Effector CD8-positive, alpha-beta T cell (primary cell): Measurements from ENCODE around the gene SEZ6L2.

Source experiments
- DNase-seq: peaks from one replicate; lab custom pipeline; 2025; lab: John Stamatoyannopoulos, UW

SEZ6L2 gene

DNA sequence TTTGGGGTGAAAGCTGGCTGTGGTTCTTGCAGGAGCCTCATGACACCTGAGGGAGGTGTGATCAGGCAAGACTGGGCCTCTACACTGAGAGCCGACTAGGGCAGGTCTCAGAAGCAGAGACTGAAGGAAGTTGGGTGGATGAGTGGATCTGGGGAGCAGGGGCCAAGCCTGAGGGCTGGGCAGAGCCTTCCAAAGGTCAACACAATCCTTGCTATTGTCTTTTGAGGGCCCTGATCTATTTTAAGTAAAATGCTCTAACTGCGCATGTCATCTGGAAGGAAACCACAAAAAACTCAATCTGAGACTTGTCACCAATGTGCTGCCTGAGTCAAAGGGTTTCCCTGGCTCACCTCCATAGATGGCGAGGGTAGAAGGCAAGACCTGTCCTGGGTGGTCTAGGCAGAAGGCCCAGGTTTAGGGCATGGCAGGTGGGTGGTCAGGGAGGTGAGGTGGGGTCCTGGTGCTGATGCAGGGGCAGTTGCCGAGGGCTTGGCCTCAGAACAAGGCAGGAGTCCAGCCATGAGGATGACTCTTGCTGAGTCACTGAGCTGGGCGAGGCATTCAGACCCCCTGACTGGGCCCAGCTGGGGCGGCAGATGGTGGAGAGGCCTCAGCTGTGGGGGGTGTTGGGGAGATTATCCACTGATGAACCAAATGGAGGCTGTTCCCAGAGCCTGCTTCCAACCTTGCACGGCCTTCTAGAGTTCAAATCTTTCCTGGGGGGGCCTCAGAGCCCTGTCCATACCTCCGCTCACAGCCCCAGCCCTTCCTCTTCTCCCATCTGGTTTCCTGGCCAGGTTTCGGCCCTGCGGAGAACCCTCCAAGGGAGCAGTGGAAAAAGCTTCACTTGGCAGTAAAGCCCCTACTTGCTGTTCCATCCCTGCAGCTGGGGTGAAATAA, 74.0 kb downstream of the SEZ6L2 start:
- no peak for DNase-seq

DNA sequence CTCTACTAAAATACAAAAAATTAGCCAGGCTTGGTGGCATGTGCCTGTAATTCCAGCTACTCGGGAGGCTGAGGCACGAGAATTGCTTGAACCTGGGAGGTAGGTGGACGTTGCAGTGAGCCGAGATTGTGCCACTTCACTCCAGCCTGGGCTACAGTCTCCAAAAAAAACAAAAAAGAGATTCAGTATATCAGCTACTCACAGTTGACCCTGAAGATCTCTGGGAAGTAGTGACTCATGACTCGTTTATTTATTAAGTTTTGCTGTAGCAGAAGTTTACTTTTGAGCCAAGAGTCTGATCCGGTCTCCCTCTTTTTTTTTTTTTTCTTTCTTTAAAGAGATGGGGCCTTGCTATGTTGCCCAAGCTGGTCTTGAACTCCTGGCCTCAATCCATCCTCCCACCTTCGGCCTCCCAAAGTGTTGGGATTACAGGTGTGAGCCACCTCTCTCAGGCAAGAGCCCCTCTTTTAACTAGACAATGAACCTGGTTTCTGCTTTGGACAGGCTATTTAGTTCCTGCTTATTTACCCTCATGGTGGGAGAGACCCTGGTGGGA, 74.7 kb downstream of the SEZ6L2 start:
- DNase-seq = no peak

DNA sequence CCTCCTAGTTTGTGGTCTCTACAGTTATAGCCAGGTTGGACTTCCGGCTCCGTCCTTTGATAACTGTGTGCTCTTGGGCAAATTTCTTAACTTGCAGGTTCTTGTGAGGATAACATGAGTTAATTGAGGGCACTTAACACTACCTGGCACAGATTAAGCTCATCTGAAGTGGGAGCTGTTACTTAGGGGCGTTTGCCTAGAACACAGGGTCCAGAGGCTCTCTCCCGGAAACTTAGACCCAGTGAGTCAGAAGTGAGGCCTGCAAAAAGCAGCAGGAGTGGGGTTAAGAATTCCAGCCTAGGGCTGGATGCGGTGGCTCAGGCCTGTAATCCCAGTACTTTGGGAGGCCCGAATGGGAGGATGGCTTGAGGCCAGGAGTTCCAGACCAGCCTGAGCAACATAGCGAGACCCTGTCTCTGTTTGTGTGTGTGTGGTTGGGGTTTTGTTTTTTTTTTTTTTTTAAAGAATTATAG, 77.7 kb downstream of the SEZ6L2 start:
- no peak for DNase-seq
